IgD-negative memory B cell (primary cell): ENCODE data around the gene RHOC. TPM values are rescaled to one million over a fixed set of nuclear protein-coding genes. Genes with fewer than 3 reads are reported as not detected.
A peak's percentile ranks its signal among the peaks of the same experiment; 100 is the strongest.

Source experiments
- H3K27ac Mint-ChIP-seq, 3 donors: one replicate each; pipeline ENCODE4 v1.8.0; 2020 to 2022; ENCODE audit warnings: mild to moderate bottlenecking in 3 of 3, mixed read lengths in 3 of 3, moderate library complexity in 1 of 3
- H3K27me3 Mint-ChIP-seq: one replicate; pipeline ENCODE4 v1.8.0; 2021; ENCODE audit warnings: mixed read lengths
- H3K36me3 Mint-ChIP-seq: one replicate; pipeline ENCODE4 v1.8.0; 2020; ENCODE audit warnings: mild to moderate bottlenecking, mixed read lengths
- H3K4me1 Mint-ChIP-seq, 3 donors: one replicate each; pipeline ENCODE4 v1.8.0; 2020 to 2022; ENCODE audit warnings: mixed read lengths in 3 of 3, mild to moderate bottlenecking in 1 of 3
- H3K4me3 Mint-ChIP-seq, 4 donors: one replicate each; pipeline ENCODE4 v1.8.0; 2020 to 2022; ENCODE audit warnings: mild to moderate bottlenecking in 4 of 4, mixed read lengths in 4 of 4, moderate library complexity in 3 of 4
- H3K9me3 Mint-ChIP-seq, 3 donors: one replicate each; pipeline ENCODE4 v1.8.0; 2020 to 2021; ENCODE audit warnings: mixed read lengths in 3 of 3, mild to moderate bottlenecking in 1 of 3
- polyA plus RNA-seq: library from polyadenylated mRNA; unstranded; fragments of 300-500 nt; fragmentation: Illumina TruSeq; gene quantifications from one replicate; pipeline ENCODE4 v1.2.3, GENCODE V29; 2021

The RHOC gene
- polyA plus RNA-seq, 1 donor from 2014 or later: 41.8 TPM

DNA sequence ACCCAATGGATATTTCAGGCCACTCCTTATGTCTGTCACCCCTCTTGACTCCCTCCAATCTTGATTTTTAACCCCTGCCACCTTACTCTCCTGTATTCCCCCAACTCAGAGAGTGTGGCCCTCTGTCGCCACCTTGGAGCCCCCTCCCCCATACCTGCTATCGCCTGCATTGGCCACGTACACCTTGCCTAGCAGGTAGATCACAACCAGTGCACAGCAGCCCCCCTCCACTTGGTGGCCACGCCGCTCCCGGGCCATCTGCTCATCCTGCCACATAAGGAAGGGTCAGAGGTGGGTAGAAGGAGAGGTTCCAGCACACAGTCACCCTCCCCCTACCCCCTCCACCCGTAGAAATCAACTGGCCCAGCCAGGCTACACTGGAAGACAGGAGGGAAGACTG, 5.3 kb upstream of the RHOC start:
- Mint-ChIP-seq H3K27ac (no peak overlapping the region), H3K4me3 (peak overlapping the region in 1 of 4 donors; percentile 62), H3K4me1 (peaks cover 12 to 27% (median 17%) of the 10 kb centered on the region in 3 donors), H3K36me3 (no peaks in the 10 kb centered on the region), H3K27me3 (no peaks in the 10 kb centered on the region), H3K9me3 (no peaks in the 10 kb centered on the region)

DNA sequence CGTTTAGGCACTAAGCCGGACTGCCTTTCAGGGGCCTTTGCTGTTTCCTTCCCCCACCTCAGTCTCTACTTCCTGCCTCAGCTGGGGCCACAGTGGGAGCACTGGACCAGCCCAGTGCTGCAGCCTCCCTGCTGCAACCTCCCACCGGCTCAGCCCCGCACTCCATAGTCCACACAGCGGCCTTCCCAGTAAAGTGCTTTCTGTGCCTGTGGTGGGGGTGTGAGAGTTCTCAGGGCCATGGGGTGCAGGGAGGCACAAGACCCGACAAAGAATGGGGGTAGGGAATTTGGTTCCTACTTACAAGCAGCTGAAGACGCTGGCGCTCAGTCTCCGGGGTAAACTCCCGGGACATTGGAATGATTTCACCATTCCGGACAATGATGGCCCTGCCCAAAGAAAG, 4.7 kb upstream of the RHOC start:
- no peaks in the 10 kb centered on the region for H3K9me3 Mint-ChIP-seq
- peak overlapping the region in 1 of 4 donors; percentile 62 for H3K4me3 Mint-ChIP-seq
- peaks cover 12 to 27% (median 17%) of the 10 kb centered on the region in 3 donors for H3K4me1 Mint-ChIP-seq
- H3K27ac Mint-ChIP-seq: no peak overlapping the region
- H3K27me3 Mint-ChIP-seq: no peaks in the 10 kb centered on the region
- H3K36me3 Mint-ChIP-seq: no peaks in the 10 kb centered on the region

DNA sequence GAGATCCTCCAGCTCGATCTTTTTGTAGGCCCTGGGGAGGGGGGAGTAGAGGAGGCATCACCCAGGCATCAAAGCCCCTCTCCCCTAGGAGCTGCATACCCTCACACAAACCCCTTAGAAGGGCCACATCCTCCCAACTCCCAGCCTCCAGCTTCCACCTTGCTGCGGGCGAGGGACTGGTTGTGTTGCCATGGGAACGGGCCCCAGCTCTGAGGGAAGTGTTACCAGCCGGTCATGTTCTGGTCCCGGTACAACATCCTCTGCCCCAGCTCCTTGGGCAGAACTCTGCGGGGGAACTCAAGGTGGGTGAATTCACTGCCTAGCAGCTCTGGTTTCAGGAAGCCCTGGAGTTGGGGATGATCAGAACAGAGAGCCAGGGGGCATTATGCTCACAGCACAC, 4.1 kb upstream of the RHOC start:
- Mint-ChIP-seq H3K4me1 (peaks cover 11 to 23% (median 11%) of the 10 kb centered on the region in 3 donors), H3K4me3 (no peak overlapping the region), H3K27me3 (no peaks in the 10 kb centered on the region), H3K36me3 (no peaks in the 10 kb centered on the region), H3K9me3 (no peaks in the 10 kb centered on the region), H3K27ac (no peak overlapping the region)

DNA sequence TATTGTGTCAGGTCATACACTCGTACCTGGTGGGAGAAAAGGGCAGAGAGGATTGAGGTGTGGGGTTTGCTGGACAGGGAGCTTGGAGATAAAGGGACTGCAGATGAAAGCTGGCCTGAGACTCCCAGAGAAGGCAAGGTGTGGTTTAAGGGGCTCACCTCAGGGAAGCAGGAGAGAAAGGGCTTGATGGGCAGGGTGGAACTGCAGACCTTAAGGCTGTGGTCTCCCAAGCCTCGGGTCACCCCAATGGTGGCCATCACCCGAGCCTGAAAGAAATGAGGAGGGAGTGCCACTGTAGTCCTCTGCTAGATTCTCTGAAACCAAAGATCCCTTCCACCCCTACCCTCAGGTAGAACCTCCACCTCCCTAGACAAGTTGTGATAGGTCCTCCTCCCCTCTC, 3.7 kb upstream of the RHOC start:
- Mint-ChIP-seq H3K4me1 (peaks cover 9 to 23% (median 13%) of the 10 kb centered on the region in 3 donors), H3K27ac (no peak overlapping the region), H3K36me3 (no peaks in the 10 kb centered on the region), H3K4me3 (peak overlapping the region in 1 of 4 donors; percentile 12), H3K27me3 (no peaks in the 10 kb centered on the region), H3K9me3 (no peaks in the 10 kb centered on the region)

DNA sequence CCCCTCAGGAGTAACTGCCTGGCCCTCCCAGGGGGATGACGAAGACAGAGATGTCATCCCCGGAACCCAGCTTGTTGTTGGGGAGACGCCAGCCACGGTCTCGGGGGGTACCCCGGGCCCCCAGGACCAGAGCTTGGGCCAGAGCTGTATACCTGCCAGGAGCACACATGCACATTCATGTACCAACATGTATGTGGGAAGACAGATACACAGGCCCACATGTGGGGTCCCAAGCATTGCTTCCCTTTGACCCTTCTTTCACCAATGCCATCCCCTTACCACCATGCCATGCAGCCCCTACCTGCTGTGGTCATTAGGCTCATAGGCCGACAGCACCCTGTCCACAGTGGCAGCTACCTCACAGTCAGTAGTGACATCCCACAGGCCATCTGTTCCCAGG, 3.2 kb upstream of the RHOC start:
- Mint-ChIP-seq H3K9me3 (no peaks in the 10 kb centered on the region), H3K27ac (peak overlapping the region in 1 of 3 donors; percentile 49), H3K4me3 (peak overlapping the region in 1 of 4 donors; percentile 12), H3K36me3 (no peaks in the 10 kb centered on the region), H3K4me1 (peaks cover 13 to 24% (median 17%) of the 10 kb centered on the region in 3 donors), H3K27me3 (no peaks in the 10 kb centered on the region)

- Mint-ChIP-seq H3K27ac (peak overlapping the region in 1 of 3 donors; percentile 47), H3K4me1 (peaks cover 17 to 26% (median 22%) of the 10 kb centered on the region in 3 donors), H3K36me3 (no peaks in the 10 kb centered on the region), H3K4me3 (peak overlapping the region in 3 of 4 donors; percentile 38 to 84 (median 78)), H3K27me3 (no peaks in the 10 kb centered on the region), H3K9me3 (no peaks in the 10 kb centered on the region)
Observed at GRCh38 chr1:112708489-112708888, 1.6 kb upstream of the RHOC start.

- no peaks in the 10 kb centered on the region for H3K9me3 Mint-ChIP-seq
- H3K27me3 Mint-ChIP-seq: no peaks in the 10 kb centered on the region
Observed at GRCh38 chr1:112708002-112708448, 1.1 kb upstream of the RHOC start.

DNA sequence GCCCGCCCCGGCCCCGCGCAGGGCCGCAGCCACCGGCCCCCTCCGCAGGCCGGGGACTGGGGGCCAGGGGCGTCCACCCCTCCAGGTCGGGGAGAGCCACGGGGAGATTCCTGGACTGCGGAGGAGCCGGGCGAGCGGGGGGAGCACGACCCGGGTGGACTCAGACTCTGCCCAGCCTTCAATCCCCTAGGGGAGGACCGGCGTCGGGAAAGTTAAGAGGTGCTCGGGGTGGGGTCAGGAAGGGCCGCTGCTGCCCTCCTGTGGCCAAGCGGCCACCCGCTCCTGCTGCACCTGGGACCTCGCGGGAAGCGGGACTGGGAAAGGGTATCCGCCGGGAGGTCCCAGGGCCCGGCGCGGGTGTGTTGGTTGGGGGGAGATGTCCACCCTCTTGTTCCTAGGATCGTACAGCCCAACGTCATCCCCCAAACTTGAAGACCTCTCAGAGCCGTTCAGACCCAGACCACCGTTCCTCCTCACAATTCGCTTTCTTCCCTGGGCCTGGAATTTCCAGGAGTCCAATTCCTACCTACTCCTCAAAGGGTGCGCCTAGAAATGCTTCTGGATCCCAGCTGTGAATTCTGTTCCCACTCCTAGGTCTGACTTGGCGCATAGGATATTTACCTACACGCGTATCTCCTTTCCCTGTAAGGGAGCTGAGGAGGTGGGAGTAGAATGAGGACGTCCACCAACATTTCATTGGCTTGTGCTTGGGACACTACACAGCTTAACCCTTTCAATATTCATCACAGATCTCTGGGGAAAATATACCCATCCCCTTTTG, 484 bp upstream of the RHOC start:
- peak overlapping the region; percentile 39 to 57 (median 47) for H3K27ac Mint-ChIP-seq
- H3K27me3 Mint-ChIP-seq: no peaks in the 10 kb centered on the region
- peak overlapping the region; percentile 77 to 96 (median 81) for H3K4me3 Mint-ChIP-seq
- no peaks in the 10 kb centered on the region for H3K36me3 Mint-ChIP-seq
- no peaks in the 10 kb centered on the region for H3K9me3 Mint-ChIP-seq
- peaks cover 24 to 32% (median 24%) of the 10 kb centered on the region in 3 donors for H3K4me1 Mint-ChIP-seq

More at GRCh38 chr1:112708002-112708448, 1.1 kb upstream of the RHOC start:
- Mint-ChIP-seq H3K36me3 (no peaks in the 10 kb centered on the region), H3K4me3 (peak overlapping the region; percentile 77 to 96 (median 81)), H3K4me1 (peaks cover 20 to 28% (median 21%) of the 10 kb centered on the region in 3 donors), H3K27ac (peak overlapping the region; percentile 39 to 57 (median 47))

DNA sequence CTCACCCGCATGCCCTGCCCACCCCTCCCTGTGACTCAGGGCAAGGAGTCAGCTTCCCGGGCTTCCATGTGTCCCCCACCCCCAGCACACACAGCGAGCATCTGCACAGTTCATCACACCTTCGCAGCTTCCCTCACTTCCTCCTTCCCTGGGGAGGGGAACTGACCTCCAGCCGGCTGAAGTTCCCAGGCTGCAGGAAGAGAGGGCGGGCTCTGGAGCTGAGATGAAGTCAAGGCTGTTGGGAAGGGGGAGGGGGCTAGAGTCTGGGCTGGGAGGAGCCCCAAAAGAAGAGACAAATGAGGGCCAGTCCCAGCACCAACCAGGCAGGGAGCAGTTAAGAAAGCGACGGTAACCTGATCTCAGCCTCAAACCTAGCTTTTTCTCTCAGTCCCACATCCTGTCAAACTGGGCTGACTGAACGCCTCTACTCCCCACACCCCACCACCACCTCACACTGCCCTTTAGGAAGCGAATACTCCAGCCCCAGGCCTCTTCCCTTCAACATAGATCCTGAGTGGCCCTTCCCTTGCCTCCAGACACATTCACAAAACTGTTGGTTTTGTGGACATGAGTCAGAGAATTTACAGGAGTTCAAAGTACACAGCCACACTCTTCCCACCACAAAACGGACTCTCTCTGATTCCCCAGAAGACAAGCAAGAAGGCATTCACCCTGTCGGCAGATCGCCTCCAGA, 1.8 kb downstream of the RHOC start:
- Mint-ChIP-seq H3K4me1 (peaks cover 44 to 53% (median 45%) of the 10 kb centered on the region in 3 donors), H3K4me3 (peak overlapping the region; percentile 33 to 79 (median 68)), H3K27ac (peak overlapping the region; percentile 1 to 30 (median 22))

GRCh38 chr1:112704391-112704933, 2.5 kb downstream of the RHOC start:
- Mint-ChIP-seq H3K4me1 (peaks cover 51 to 57% (median 51%) of the 10 kb centered on the region in 3 donors), H3K9me3 (no peaks in the 10 kb centered on the region), H3K27ac (peak overlapping the region; percentile 22 to 55 (median 53))

More for the DNA sequence above, 1.8 kb downstream of the RHOC start:
- peaks cover 1% of the 10 kb centered on the region for H3K36me3 Mint-ChIP-seq
- H3K27me3 Mint-ChIP-seq: no peaks in the 10 kb centered on the region
- H3K9me3 Mint-ChIP-seq: no peaks in the 10 kb centered on the region

GRCh38 chr1:112703706-112704105, 3.2 kb downstream of the RHOC start:
- Mint-ChIP-seq H3K9me3 (no peaks in the 10 kb centered on the region), H3K27me3 (no peaks in the 10 kb centered on the region), H3K36me3 (peaks cover 1% of the 10 kb centered on the region), H3K27ac (peak overlapping the region in 1 of 3 donors; percentile 55), H3K4me1 (peaks cover 54 to 57% (median 57%) of the 10 kb centered on the region in 3 donors), H3K4me3 (peak overlapping the region in 1 of 4 donors; percentile 75)

More at GRCh38 chr1:112704391-112704933, 2.5 kb downstream of the RHOC start:
- H3K4me3 Mint-ChIP-seq: peak overlapping the region; percentile 8 to 79 (median 76)
- H3K36me3 Mint-ChIP-seq: peaks cover 1% of the 10 kb centered on the region
- no peaks in the 10 kb centered on the region for H3K27me3 Mint-ChIP-seq

DNA sequence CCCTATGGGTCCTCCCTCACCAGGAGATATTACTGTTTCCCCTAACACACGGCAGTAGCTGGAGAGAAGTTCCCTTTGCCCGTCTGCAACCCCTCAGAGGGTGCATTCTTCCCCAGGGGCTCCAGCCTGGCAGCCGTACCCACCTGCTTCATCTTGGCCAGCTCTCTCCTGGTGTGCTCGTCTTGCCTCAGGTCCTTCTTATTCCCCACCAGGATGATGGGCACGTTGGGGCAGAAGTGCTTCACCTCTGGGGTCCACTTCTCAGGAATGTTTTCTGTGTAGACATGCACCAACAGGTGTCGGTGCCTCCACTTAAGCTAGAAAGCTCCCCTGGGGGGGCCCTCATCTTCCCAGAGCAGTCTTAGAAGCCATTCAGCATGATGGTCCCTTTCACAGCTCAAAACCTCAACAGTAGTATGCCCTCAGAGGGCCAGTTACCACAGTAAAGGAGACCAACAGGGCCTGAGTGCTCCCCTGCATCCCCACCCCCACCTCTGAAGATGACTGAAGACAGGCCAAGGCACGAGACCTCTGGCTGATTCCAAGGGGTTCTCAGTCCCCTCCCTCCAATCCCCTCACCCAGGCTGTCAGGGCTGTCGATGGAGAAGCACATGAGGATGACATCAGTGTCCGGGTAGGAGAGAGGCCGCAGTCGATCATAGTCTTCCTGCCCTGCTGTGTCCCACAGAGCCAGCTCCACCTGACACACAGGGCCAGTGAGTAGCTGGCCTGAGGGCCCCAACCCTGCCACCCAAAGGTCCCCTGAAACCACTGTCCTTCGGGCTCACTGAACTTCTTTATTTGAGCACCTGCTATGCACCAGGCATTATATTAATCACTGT, 4.3 kb downstream of the RHOC start:
- peak overlapping the region in 2 of 3 donors; percentile 2 to 50 for H3K27ac Mint-ChIP-seq
- no peaks in the 10 kb centered on the region for H3K27me3 Mint-ChIP-seq
- H3K36me3 Mint-ChIP-seq: peaks cover 1% of the 10 kb centered on the region
- H3K4me1 Mint-ChIP-seq: peaks cover 53 to 54% (median 54%) of the 10 kb centered on the region in 3 donors
- H3K4me3 Mint-ChIP-seq: peak overlapping the region in 2 of 4 donors; percentile 38 to 75
- no peaks in the 10 kb centered on the region for H3K9me3 Mint-ChIP-seq

- H3K27me3 Mint-ChIP-seq: no peaks in the 10 kb centered on the region
- peak overlapping the region in 2 of 4 donors; percentile 2 to 83 for H3K4me3 Mint-ChIP-seq
- peaks cover 49 to 54% (median 52%) of the 10 kb centered on the region in 3 donors for H3K4me1 Mint-ChIP-seq
- no peaks in the 10 kb centered on the region for H3K9me3 Mint-ChIP-seq
- peak overlapping the region in 2 of 3 donors; percentile 2 to 35 for H3K27ac Mint-ChIP-seq
- peaks cover 1% of the 10 kb centered on the region for H3K36me3 Mint-ChIP-seq
Observed at GRCh38 chr1:112702067-112702395, 4.9 kb downstream of the RHOC start.
